Astrocyte (in vitro differentiated cells and primary cell): ENCODE measurements around the gene NAA50. TPM values are rescaled to one million over a fixed set of nuclear protein-coding genes. Genes with fewer than 3 reads are reported as not detected.

Experiments used
- DNase-seq: peaks from one replicate; pipeline ENCODE4 v3.0.0-alpha.2; 2010; ENCODE audit warnings: low read depth
- FAIRE-seq: peaks from 2 replicates; lab custom pipeline; 2011; peaks lifted over from hg19 to GRCh38; lab: Jason Lieb, UNC
- H2AFZ ChIP-seq: 2 replicates; pipeline ENCODE4 v1.6.0; 2012; ENCODE audit warnings: low read depth, low read length, inconsistent platforms
- H3K27ac ChIP-seq: 2 replicates; pipeline ENCODE4 v1.5.1; 2011; ENCODE audit warnings: low read depth, low read length, inconsistent platforms
- H3K27me3 ChIP-seq: 2 replicates; pipeline ENCODE4 v1.6.0; 2011; ENCODE audit warnings: low read length, inconsistent platforms; ENCODE audit not compliant: insufficient read depth
- H3K36me3 ChIP-seq: 2 replicates; pipeline ENCODE4 v1.5.1; 2011; ENCODE audit warnings: low read length, inconsistent platforms; ENCODE audit not compliant: insufficient read depth
- H3K4me1 ChIP-seq: 2 replicates; pipeline ENCODE4 v1.5.1; 2011; ENCODE audit warnings: low read length, inconsistent platforms; ENCODE audit not compliant: insufficient read depth
- H3K4me2 ChIP-seq: 2 replicates; pipeline ENCODE4 v1.6.0; 2012; ENCODE audit warnings: low read length, inconsistent platforms
- H3K4me3 ChIP-seq: 2 replicates; pipeline ENCODE4 v1.5.1; 2011; ENCODE audit warnings: low read depth, mild to moderate bottlenecking, low read length, inconsistent platforms; ENCODE audit not compliant: insufficient read depth
- H3K79me2 ChIP-seq: 2 replicates; pipeline ENCODE4 v1.6.0; 2012; ENCODE audit warnings: mild to moderate bottlenecking, low read length, inconsistent platforms; ENCODE audit not compliant: insufficient read depth
- H3K9ac ChIP-seq: 2 replicates; pipeline ENCODE4 v1.6.0; 2012; ENCODE audit warnings: mild to moderate bottlenecking, low read length, inconsistent platforms
- H3K9me3 ChIP-seq: 2 replicates; pipeline ENCODE4 v1.5.1; 2012; ENCODE audit warnings: low read depth, mild to moderate bottlenecking, low read length, inconsistent platforms; ENCODE audit not compliant: insufficient read depth
- H4K20me1 ChIP-seq: 2 replicates; pipeline ENCODE4 v1.6.0; 2012; ENCODE audit warnings: low read length, inconsistent platforms; ENCODE audit not compliant: insufficient read depth
- H3K27ac Mint-ChIP-seq: one replicate; pipeline ENCODE4 v1.8.0; 2021; ENCODE audit warnings: mild to moderate bottlenecking, mixed read lengths; ENCODE audit not compliant: unreplicated experiment
- H3K27me3 Mint-ChIP-seq: one replicate; pipeline ENCODE4 v1.8.0; 2021; ENCODE audit warnings: low read depth, mixed read lengths; ENCODE audit not compliant: unreplicated experiment
- H3K36me3 Mint-ChIP-seq: one replicate; pipeline ENCODE4 v1.8.0; 2021; ENCODE audit warnings: low read depth, mixed read lengths; ENCODE audit not compliant: unreplicated experiment
- H3K4me1 Mint-ChIP-seq: one replicate; pipeline ENCODE4 v1.8.0; 2021; ENCODE audit warnings: low read depth, mixed read lengths; ENCODE audit not compliant: unreplicated experiment
- H3K4me3 Mint-ChIP-seq: one replicate; pipeline ENCODE4 v1.8.0; 2021; ENCODE audit warnings: mild to moderate bottlenecking, moderate library complexity, mixed read lengths; ENCODE audit not compliant: unreplicated experiment
- H3K9me3 Mint-ChIP-seq: one replicate; pipeline ENCODE4 v1.8.0; 2021; ENCODE audit warnings: mild to moderate bottlenecking, mixed read lengths; ENCODE audit not compliant: unreplicated experiment
- EZH2 ChIP-seq: IDR thresholded peaks from 2 replicates; pipeline ENCODE4 v1.6.1; 2012; ENCODE audit warnings: mild to moderate bottlenecking, low read length, inconsistent platforms; ENCODE audit not compliant: insufficient read depth
- total RNA-seq: library from RNA; stranded (reverse); gene quantifications from 2 replicates; pipeline ENCODE4 v1.2.1, GENCODE V29; 2021
- TF ChIP-seq, protein P1 (sequence below): IDR thresholded peaks from 2 replicates; pipeline ENCODE4 v1.5.1; 2011; ENCODE audit warnings: low read depth, mild to moderate bottlenecking, inconsistent platforms, low read length, moderate library complexity; ENCODE audit not compliant: insufficient read depth

Gene NAA50
- total RNA-seq, 1 donor from 2014 or later: 151 TPM

DNA sequence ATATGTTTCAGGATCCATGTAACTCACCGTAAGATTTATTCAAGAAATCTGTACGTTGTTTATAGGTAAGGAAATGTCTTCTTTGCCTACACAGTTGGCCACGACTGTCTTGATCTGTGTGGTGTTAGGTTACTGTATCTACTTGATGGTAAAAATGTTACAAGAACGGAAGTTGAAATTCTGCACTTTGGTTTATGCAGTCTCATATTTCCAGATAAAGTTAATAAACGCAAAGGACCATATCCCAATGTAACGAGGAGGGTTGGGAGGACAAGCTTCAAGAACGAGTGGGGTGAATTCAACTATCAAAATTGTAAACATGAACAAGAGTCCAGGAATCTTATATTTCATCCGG, 50.6 kb downstream of the NAA50 start:
- Histone ChIP-seq H3K9ac (peak overlapping the region; percentile 88), H3K36me3 (no peaks in the 10 kb centered on the region), H3K27ac (peak overlapping the region; percentile 63), H2AFZ (peak overlapping the region; percentile 23), H3K9me3 (no peaks in the 10 kb centered on the region), H3K27me3 (no peaks in the 10 kb centered on the region), H3K4me3 (peak overlapping the region; percentile 80), H3K79me2 (peaks cover 50% of the 10 kb centered on the region), H3K4me2 (peak overlapping the region; percentile 98), H4K20me1 (peaks cover 24% of the 10 kb centered on the region), H3K4me1 (peaks cover 11% of the 10 kb centered on the region)
- Mint-ChIP-seq H3K4me1 (peaks cover 2% of the 10 kb centered on the region), H3K4me3 (peak overlapping the region; percentile 100), H3K27ac (peak overlapping the region; percentile 87), H3K27me3 (no peaks in the 10 kb centered on the region), H3K36me3 (no peaks in the 10 kb centered on the region), H3K9me3 (no peaks in the 10 kb centered on the region)
- TF ChIP-seq EZH2: no peak
- TF ChIP-seq, protein P1, sequence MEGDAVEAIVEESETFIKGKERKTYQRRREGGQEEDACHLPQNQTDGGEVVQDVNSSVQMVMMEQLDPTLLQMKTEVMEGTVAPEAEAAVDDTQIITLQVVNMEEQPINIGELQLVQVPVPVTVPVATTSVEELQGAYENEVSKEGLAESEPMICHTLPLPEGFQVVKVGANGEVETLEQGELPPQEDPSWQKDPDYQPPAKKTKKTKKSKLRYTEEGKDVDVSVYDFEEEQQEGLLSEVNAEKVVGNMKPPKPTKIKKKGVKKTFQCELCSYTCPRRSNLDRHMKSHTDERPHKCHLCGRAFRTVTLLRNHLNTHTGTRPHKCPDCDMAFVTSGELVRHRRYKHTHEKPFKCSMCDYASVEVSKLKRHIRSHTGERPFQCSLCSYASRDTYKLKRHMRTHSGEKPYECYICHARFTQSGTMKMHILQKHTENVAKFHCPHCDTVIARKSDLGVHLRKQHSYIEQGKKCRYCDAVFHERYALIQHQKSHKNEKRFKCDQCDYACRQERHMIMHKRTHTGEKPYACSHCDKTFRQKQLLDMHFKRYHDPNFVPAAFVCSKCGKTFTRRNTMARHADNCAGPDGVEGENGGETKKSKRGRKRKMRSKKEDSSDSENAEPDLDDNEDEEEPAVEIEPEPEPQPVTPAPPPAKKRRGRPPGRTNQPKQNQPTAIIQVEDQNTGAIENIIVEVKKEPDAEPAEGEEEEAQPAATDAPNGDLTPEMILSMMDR: no peak
- DNase-seq (peak; percentile 3), FAIRE-seq (no peak)

DNA sequence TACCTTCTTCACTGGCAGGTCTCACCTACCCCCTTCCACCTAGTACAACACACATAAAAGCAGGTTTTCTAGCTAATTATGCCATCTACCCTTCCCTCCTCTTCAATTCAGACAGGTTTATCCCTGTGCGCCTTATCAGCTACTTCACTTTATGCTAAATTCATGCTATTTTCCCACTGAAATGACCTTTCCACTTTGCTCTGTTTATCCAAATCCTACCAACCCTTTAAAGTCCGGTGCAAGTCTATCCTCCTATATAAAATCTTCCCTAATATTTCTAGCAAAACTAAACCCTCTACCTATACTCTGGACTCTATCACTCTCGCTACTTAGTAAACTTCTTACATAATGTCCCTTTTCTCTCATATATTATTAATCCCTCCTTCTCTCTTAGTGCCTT, 55.6 kb downstream of the NAA50 start:
- Mint-ChIP-seq H3K4me3 (no peak overlapping the region), H3K27ac (no peak overlapping the region), H3K9me3 (peaks cover 1% of the 10 kb centered on the region), H3K4me1 (peaks cover 14% of the 10 kb centered on the region), H3K36me3 (peaks cover under 1% of the 10 kb centered on the region), H3K27me3 (no peaks in the 10 kb centered on the region)
- no peak overlapping the region for H3K4me2 ChIP-seq
- H3K79me2 ChIP-seq: peaks cover 76% of the 10 kb centered on the region
- peaks cover 44% of the 10 kb centered on the region for H4K20me1 ChIP-seq
- H3K36me3 ChIP-seq: no peaks in the 10 kb centered on the region
- DNase-seq: no peak
- TF ChIP-seq EZH2: no peak
- TF ChIP-seq, protein P1: no peak
- H3K9me3 ChIP-seq: no peaks in the 10 kb centered on the region
- no peak overlapping the region for H3K9ac ChIP-seq
- no peak overlapping the region for H2AFZ ChIP-seq
- no peak overlapping the region for H3K27ac ChIP-seq
- H3K4me1 ChIP-seq: peaks cover 4% of the 10 kb centered on the region
- FAIRE-seq: no peak
- H3K27me3 ChIP-seq: no peaks in the 10 kb centered on the region
- H3K4me3 ChIP-seq: no peak overlapping the region

DNA sequence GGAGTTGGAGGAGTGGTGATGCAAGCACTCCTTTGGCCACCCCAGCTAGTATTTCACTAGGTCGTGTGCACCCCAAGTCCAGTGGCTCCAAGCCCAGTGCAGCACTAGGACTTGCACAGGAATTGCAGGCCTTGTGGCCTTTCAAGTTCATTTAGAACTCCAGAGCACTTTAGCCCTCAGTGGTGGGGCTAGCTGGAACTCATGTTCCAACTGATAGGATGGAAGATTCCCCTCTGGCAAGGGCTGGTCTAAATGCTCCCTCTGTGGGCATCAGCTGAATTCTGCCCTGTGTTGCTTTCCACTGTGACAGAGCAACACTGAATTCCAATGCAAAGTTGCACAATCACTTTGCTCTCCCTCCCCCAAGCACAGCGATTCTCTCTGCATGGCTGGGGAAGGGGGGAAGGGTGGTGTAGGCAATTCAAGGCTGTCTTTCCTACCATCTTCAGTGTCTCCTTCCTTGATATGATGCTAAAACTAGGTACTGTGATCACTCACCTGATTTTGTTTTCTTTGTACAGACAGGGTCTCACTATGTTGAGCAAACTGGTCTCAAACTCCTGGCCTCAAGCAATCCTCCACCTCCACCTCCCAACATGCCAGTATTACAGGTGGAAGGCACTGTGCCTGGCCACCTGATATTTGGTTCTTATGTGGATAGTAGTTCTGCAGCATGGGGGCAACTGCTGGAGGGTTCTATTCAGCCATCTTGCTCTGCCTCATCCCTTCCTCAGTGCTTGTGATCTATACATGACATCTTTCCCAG, 59.9 kb downstream of the NAA50 start:
- TF ChIP-seq EZH2: no peak
- TF ChIP-seq, protein P1: no peak
- Histone ChIP-seq H3K4me2 (no peak overlapping the region), H3K4me1 (no peaks in the 10 kb centered on the region), H3K27me3 (no peaks in the 10 kb centered on the region), H3K9ac (no peak overlapping the region), H3K79me2 (peaks cover 36% of the 10 kb centered on the region), H3K27ac (no peak overlapping the region), H4K20me1 (peaks cover 31% of the 10 kb centered on the region), H3K4me3 (no peak overlapping the region), H2AFZ (no peak overlapping the region), H3K36me3 (no peaks in the 10 kb centered on the region), H3K9me3 (no peaks in the 10 kb centered on the region)
- H3K9me3 Mint-ChIP-seq: peaks cover 5% of the 10 kb centered on the region
- H3K27ac Mint-ChIP-seq: peak overlapping the region; percentile 9
- H3K27me3 Mint-ChIP-seq: no peaks in the 10 kb centered on the region
- peaks cover 11% of the 10 kb centered on the region for H3K36me3 Mint-ChIP-seq
- DNase-seq (peak; percentile 16), FAIRE-seq (peak; percentile 26)
- H3K4me1 Mint-ChIP-seq: peaks cover 15% of the 10 kb centered on the region
- no peak overlapping the region for H3K4me3 Mint-ChIP-seq
